ENCODE measurements around the gene SLC9A9.

The SLC9A9 gene

GRCh38 chr3:143256416-143256815, 591.9 kb downstream of the SLC9A9 start:
- Histone ChIP-seq H3K4me1 (ENCODE audit: control insufficient read depth, insufficient read depth, low read length, poor library complexity, severe bottlenecking) (no peaks in the 10 kb centered on the region), H3K9me3 (ENCODE audit: control insufficient read depth, low read length) (no peaks in the 10 kb centered on the region), H3K4me3 (ENCODE audit: insufficient read depth, low read depth, low read length, poor library complexity, severe bottlenecking) (no peak overlapping the region), H3K36me3 (ENCODE audit: control insufficient read depth, insufficient read depth, low read length) (no peaks in the 10 kb centered on the region), H3K27me3 (replicated peaks; ENCODE audit: control insufficient read depth, insufficient read depth, low read length, poor library complexity, severe bottlenecking) (no peaks in the 10 kb centered on the region), H3K27ac (ENCODE audit: insufficient read depth, low read length, poor library complexity, severe bottlenecking) (no peak overlapping the region)
- DNase-seq, result no peak

GRCh38 chr3:143255739-143256138, 592.5 kb downstream of the SLC9A9 start:
- no peaks in the 10 kb centered on the region for H3K9me3 ChIP-seq (ENCODE audit: control insufficient read depth, low read length)
- H3K27me3 ChIP-seq (replicated peaks; ENCODE audit: control insufficient read depth, insufficient read depth, low read length, poor library complexity, severe bottlenecking), result no peaks in the 10 kb centered on the region
- H3K27ac ChIP-seq (ENCODE audit: insufficient read depth, low read length, poor library complexity, severe bottlenecking), result no peak overlapping the region
- H3K4me3 ChIP-seq (ENCODE audit: insufficient read depth, low read depth, low read length, poor library complexity, severe bottlenecking), result no peak overlapping the region
- no peaks in the 10 kb centered on the region for H3K36me3 ChIP-seq (ENCODE audit: control insufficient read depth, insufficient read depth, low read length)
- no peak for DNase-seq
- H3K4me1 ChIP-seq (ENCODE audit: control insufficient read depth, insufficient read depth, low read length, poor library complexity, severe bottlenecking), result no peaks in the 10 kb centered on the region

- DNase-seq, result no peak
- Histone ChIP-seq H3K36me3 (ENCODE audit: control insufficient read depth, insufficient read depth, low read length) (no peaks in the 10 kb centered on the region), H3K9me3 (ENCODE audit: control insufficient read depth, low read length) (no peaks in the 10 kb centered on the region), H3K4me3 (ENCODE audit: insufficient read depth, low read depth, low read length, poor library complexity, severe bottlenecking) (no peak overlapping the region), H3K4me1 (ENCODE audit: control insufficient read depth, insufficient read depth, low read length, poor library complexity, severe bottlenecking) (no peaks in the 10 kb centered on the region), H3K27me3 (replicated peaks; ENCODE audit: control insufficient read depth, insufficient read depth, low read length, poor library complexity, severe bottlenecking) (no peaks in the 10 kb centered on the region), H3K27ac (ENCODE audit: insufficient read depth, low read length, poor library complexity, severe bottlenecking) (no peak overlapping the region)
Measured at GRCh38 chr3:143252931-143253330, 595.3 kb downstream of the SLC9A9 start.

GRCh38 chr3:143249014-143249413, 599.3 kb downstream of the SLC9A9 start:
- Histone ChIP-seq H3K4me1 (ENCODE audit: control insufficient read depth, insufficient read depth, low read length, poor library complexity, severe bottlenecking) (no peaks in the 10 kb centered on the region), H3K9me3 (ENCODE audit: control insufficient read depth, low read length) (no peaks in the 10 kb centered on the region), H3K27ac (ENCODE audit: insufficient read depth, low read length, poor library complexity, severe bottlenecking) (no peak overlapping the region), H3K27me3 (replicated peaks; ENCODE audit: control insufficient read depth, insufficient read depth, low read length, poor library complexity, severe bottlenecking) (no peaks in the 10 kb centered on the region), H3K36me3 (ENCODE audit: control insufficient read depth, insufficient read depth, low read length) (no peaks in the 10 kb centered on the region), H3K4me3 (ENCODE audit: insufficient read depth, low read depth, low read length, poor library complexity, severe bottlenecking) (no peak overlapping the region)
- no peak for DNase-seq

- no peaks in the 10 kb centered on the region for H3K36me3 ChIP-seq (ENCODE audit: control insufficient read depth, insufficient read depth, low read length)
- no peaks in the 10 kb centered on the region for H3K4me1 ChIP-seq (ENCODE audit: control insufficient read depth, insufficient read depth, low read length, poor library complexity, severe bottlenecking)
- no peak overlapping the region for H3K4me3 ChIP-seq (ENCODE audit: insufficient read depth, low read depth, low read length, poor library complexity, severe bottlenecking)
- H3K27me3 ChIP-seq (replicated peaks; ENCODE audit: control insufficient read depth, insufficient read depth, low read length, poor library complexity, severe bottlenecking), result no peaks in the 10 kb centered on the region
- H3K27ac ChIP-seq (ENCODE audit: insufficient read depth, low read length, poor library complexity, severe bottlenecking), result no peak overlapping the region
- H3K9me3 ChIP-seq (ENCODE audit: control insufficient read depth, low read length), result no peaks in the 10 kb centered on the region
- no peak for DNase-seq
Measured at GRCh38 chr3:143247073-143247472, 601.2 kb downstream of the SLC9A9 start.

GRCh38 chr3:143245692-143246091, 602.6 kb downstream of the SLC9A9 start:
- DNase-seq, result no peak
- no peak overlapping the region for H3K4me3 ChIP-seq (ENCODE audit: insufficient read depth, low read depth, low read length, poor library complexity, severe bottlenecking)
- no peaks in the 10 kb centered on the region for H3K4me1 ChIP-seq (ENCODE audit: control insufficient read depth, insufficient read depth, low read length, poor library complexity, severe bottlenecking)
- no peaks in the 10 kb centered on the region for H3K36me3 ChIP-seq (ENCODE audit: control insufficient read depth, insufficient read depth, low read length)
- H3K9me3 ChIP-seq (ENCODE audit: control insufficient read depth, low read length), result no peaks in the 10 kb centered on the region
- no peaks in the 10 kb centered on the region for H3K27me3 ChIP-seq (replicated peaks; ENCODE audit: control insufficient read depth, insufficient read depth, low read length, poor library complexity, severe bottlenecking)
- no peak overlapping the region for H3K27ac ChIP-seq (ENCODE audit: insufficient read depth, low read length, poor library complexity, severe bottlenecking)

GRCh38 chr3:143244516-143245063, 603.7 kb downstream of the SLC9A9 start:
- no peaks in the 10 kb centered on the region for H3K4me1 ChIP-seq (ENCODE audit: control insufficient read depth, insufficient read depth, low read length, poor library complexity, severe bottlenecking)
- H3K27ac ChIP-seq (ENCODE audit: insufficient read depth, low read length, poor library complexity, severe bottlenecking), result no peak overlapping the region
- no peaks in the 10 kb centered on the region for H3K27me3 ChIP-seq (replicated peaks; ENCODE audit: control insufficient read depth, insufficient read depth, low read length, poor library complexity, severe bottlenecking)
- H3K36me3 ChIP-seq (ENCODE audit: control insufficient read depth, insufficient read depth, low read length), result no peaks in the 10 kb centered on the region
- H3K9me3 ChIP-seq (ENCODE audit: control insufficient read depth, low read length), result no peaks in the 10 kb centered on the region
- DNase-seq, result no peak
- H3K4me3 ChIP-seq (ENCODE audit: insufficient read depth, low read depth, low read length, poor library complexity, severe bottlenecking), result no peak overlapping the region

GRCh38 chr3:143243686-143244085, 604.6 kb downstream of the SLC9A9 start:
- DNase-seq, result no peak
- Histone ChIP-seq H3K36me3 (ENCODE audit: control insufficient read depth, insufficient read depth, low read length) (no peaks in the 10 kb centered on the region), H3K27ac (ENCODE audit: insufficient read depth, low read length, poor library complexity, severe bottlenecking) (no peak overlapping the region), H3K27me3 (replicated peaks; ENCODE audit: control insufficient read depth, insufficient read depth, low read length, poor library complexity, severe bottlenecking) (no peaks in the 10 kb centered on the region), H3K4me3 (ENCODE audit: insufficient read depth, low read depth, low read length, poor library complexity, severe bottlenecking) (no peak overlapping the region), H3K4me1 (ENCODE audit: control insufficient read depth, insufficient read depth, low read length, poor library complexity, severe bottlenecking) (no peaks in the 10 kb centered on the region), H3K9me3 (ENCODE audit: control insufficient read depth, low read length) (no peaks in the 10 kb centered on the region)

GRCh38 chr3:143242691-143243090, 605.6 kb downstream of the SLC9A9 start:
- no peak overlapping the region for H3K27ac ChIP-seq (ENCODE audit: insufficient read depth, low read length, poor library complexity, severe bottlenecking)
- H3K36me3 ChIP-seq (ENCODE audit: control insufficient read depth, insufficient read depth, low read length), result no peaks in the 10 kb centered on the region
- H3K4me1 ChIP-seq (ENCODE audit: control insufficient read depth, insufficient read depth, low read length, poor library complexity, severe bottlenecking), result no peaks in the 10 kb centered on the region
- H3K9me3 ChIP-seq (ENCODE audit: control insufficient read depth, low read length), result no peaks in the 10 kb centered on the region
- no peaks in the 10 kb centered on the region for H3K27me3 ChIP-seq (replicated peaks; ENCODE audit: control insufficient read depth, insufficient read depth, low read length, poor library complexity, severe bottlenecking)
- no peak for DNase-seq
- H3K4me3 ChIP-seq (ENCODE audit: insufficient read depth, low read depth, low read length, poor library complexity, severe bottlenecking), result no peak overlapping the region

GRCh38 chr3:143242101-143242500, 606.2 kb downstream of the SLC9A9 start:
- Histone ChIP-seq H3K36me3 (ENCODE audit: control insufficient read depth, insufficient read depth, low read length) (no peaks in the 10 kb centered on the region), H3K27ac (ENCODE audit: insufficient read depth, low read length, poor library complexity, severe bottlenecking) (no peak overlapping the region), H3K27me3 (replicated peaks; ENCODE audit: control insufficient read depth, insufficient read depth, low read length, poor library complexity, severe bottlenecking) (no peaks in the 10 kb centered on the region), H3K9me3 (ENCODE audit: control insufficient read depth, low read length) (no peaks in the 10 kb centered on the region), H3K4me1 (ENCODE audit: control insufficient read depth, insufficient read depth, low read length, poor library complexity, severe bottlenecking) (no peaks in the 10 kb centered on the region), H3K4me3 (ENCODE audit: insufficient read depth, low read depth, low read length, poor library complexity, severe bottlenecking) (no peak overlapping the region)
- no peak for DNase-seq

Data from effector memory CD4-positive, alpha-beta T cell (primary cell).